Inferior parietal cortex (tissue), 1 donor: ENCODE measurements around the gene ERBB4.

Experiments
- DNase-seq: peaks from one replicate; pipeline ENCODE4 v3.0.0-alpha.2; 2016; ENCODE audit errors: extremely low spot score

The ERBB4 gene

GRCh38 chr2:212083492-212083891 is 455.1 kb downstream of the ERBB4 start:
- DNase-seq: no peak

DNA sequence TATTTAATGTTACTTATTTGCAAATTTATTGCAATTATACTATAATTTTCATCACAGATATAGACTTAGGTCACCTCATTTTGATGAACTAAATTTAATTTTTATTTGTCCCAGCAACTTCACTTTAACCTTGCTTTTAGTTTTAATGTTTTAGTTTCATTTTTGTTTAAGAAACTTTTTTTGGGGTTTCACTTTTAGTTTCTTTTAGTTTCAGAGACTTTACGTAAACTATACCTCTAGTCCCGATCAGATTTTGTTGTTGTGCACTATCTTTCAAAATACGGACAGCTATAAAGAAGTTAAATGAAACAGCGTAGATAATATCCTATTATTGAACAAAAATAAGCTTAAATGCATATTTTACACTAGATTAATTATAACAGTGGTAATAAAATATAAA is 460.5 kb downstream of the ERBB4 start:
- DNase-seq: no peak

GRCh38 chr2:212076456-212076855 is 462.1 kb downstream of the ERBB4 start:
- no peak for DNase-seq

DNA sequence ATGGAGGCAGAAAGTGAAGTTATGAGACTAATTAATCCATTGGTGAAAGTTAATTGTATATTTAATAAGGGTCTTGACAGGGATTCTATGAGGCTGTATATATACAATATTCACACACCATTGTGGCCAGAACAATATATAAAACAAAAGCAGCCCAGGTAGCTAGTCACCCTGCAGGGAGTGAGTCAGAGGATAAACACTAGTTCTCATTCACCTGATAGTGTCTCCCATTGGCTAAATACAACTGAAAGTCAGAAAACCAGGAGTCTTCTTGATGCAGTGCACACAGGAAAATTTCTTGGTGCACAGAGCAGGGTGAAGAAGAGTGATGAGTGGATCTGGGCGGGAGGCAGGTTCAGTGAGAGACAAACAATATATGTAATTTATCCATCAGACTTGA is 465.2 kb downstream of the ERBB4 start:
- DNase-seq: no peak

DNA sequence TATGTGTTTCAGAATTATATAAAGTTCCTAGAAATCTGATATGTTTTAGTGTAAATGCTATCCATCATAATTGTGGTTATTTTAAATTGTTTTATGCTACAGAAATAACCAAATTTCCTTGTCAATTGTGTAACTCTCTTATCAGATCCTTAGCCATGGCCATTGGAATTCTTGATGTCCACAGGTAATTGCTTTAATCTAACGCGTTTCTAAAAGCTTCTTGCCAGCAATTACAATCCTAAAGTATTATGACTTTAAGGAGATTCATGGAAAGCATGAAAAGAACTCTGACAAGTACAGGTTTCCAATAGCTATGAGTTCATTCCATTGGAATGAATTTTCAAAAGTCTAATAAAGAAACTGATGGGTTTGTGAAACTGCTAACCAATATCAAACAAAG is 472.1 kb downstream of the ERBB4 start:
- no peak for DNase-seq

DNA sequence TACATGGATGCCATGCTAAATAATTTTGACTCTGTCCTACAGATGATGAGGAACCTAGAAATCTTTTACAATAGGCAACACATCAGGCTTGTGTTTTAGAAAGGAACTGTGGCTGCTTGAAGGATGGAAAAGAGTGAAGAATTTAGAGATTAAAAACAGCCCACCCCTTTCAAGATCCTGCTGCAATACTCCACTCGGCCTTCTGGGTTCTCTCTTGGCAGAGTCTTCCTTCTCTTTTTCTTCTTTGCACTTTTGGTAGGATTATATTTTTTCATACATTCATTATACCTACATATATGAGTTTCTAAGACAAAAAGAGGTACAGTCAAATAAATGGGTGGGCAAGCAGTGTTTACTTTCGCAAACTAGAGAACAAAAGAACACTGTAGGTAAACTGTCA is 474.3 kb downstream of the ERBB4 start:
- no peak for DNase-seq

DNA sequence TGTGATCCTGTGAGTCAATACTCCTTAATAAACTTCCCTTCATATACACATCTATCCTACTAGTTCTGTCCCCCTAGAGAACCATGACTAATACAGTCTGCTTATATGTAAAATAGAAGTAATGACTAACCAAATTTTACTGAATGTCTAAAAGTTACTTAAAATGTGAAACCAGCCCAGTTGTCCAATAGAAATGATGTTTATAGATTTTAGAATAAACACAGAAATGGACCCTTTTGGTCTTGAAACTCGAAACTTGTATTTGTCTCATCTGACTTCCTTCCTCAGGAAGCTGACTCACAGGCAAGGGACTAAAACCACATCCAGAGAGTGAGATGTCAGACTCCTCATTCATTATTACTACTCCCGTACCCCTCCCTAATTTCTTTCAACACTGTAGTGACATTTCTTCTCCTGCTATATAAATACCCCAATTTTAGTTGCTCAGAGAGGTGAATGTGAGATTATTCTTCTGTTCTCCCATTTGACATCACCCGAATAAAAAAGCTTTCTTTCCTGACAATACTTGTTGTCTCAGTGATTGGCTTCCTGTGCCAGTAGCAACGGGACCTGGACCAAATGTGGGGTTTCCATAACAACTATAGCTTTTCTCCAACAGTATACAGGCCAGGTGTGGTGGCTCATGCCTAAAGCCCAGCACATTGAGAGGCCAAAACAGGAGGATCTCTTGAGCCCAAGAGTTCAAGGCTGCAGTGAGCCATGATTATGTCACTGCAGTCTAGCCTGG is 486.0 kb downstream of the ERBB4 start:
- DNase-seq: no peak

- DNase-seq: no peak
Measured at GRCh38 chr2:212050871-212051270, 487.7 kb downstream of the ERBB4 start.

GRCh38 chr2:212042562-212042961 is 496.0 kb downstream of the ERBB4 start:
- no peak for DNase-seq

GRCh38 chr2:212037062-212037461 is 501.5 kb downstream of the ERBB4 start:
- DNase-seq: no peak

GRCh38 chr2:212034841-212035585 is 503.6 kb downstream of the ERBB4 start:
- DNase-seq: no peak

GRCh38 chr2:212033888-212034287 is 504.7 kb downstream of the ERBB4 start:
- no peak for DNase-seq

GRCh38 chr2:212032536-212033219 is 505.9 kb downstream of the ERBB4 start:
- DNase-seq: no peak

- DNase-seq: no peak
Measured at GRCh38 chr2:212032032-212032431, 506.6 kb downstream of the ERBB4 start.

GRCh38 chr2:212030709-212031108 is 507.9 kb downstream of the ERBB4 start:
- DNase-seq: no peak

DNA sequence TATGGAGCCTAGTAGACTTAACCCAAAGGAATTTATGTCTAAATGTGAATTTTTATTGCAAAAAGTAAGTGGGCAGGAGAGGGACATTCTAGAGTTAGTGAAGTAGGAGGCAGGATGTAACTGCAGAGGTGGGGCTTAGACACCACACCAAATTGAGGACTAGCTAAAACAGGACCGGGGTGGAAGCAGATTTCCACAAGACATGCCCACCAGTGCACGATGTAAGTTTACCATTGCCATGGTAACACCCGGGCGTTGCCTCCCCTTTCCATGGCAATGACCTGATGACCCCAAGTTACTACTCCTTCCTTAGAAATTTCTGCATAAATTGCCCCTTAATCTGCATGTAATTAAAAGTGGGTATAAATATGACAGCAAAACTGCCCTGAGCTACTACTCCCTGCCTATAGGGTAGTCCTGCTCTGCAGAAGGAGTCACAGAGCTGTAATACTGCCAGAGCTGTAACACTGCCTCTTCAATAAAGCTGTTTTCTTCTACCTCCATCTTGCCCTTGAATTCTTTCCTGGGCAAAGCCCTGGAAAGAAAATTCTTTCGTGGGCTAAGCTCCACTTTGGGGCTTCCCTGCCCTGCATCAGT is 509.7 kb downstream of the ERBB4 start:
- DNase-seq: no peak

DNA sequence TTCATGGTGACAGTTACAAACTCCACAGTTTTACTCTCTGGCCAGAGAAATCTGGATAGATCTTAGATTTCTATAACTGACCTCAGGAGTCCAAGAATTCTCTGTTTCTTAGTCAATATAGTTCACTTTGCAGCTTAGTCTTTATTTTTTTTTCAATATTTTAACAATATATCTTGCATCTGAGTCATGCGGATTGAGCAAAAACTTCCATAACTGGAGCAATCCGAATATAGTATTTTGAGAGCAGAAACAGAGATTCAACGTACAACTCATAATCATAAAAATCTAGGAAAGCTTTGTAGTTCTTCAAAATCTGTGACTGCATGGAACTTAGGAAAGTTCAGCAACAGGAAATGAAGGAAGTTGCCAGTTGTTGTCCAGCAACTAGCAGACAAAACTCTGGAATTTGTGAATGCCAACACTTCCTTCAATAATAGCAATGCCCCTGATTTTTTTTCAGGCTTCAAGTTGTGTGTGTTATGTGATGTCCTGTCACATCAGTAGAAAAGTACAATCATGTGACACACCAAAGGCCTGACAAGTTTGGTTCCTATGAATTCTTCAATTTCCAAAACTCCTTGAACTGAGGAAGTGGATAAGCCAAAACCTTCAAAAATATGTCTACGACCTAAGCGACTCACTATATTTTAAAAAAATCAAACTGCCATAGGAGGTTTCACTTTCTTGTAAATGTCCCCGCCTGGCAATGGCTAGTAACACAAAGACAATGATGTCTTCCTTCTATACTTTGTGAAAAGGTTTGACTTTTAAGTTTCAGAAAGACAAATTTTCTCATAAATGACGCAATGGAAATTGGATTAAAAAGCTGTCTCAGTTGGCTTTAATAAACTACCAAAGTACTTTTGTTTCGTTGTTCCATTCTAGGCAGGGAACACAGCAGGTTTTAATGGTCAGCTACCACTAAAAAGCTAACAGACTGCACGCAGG is 510.6 kb downstream of the ERBB4 start:
- DNase-seq: no peak

DNA sequence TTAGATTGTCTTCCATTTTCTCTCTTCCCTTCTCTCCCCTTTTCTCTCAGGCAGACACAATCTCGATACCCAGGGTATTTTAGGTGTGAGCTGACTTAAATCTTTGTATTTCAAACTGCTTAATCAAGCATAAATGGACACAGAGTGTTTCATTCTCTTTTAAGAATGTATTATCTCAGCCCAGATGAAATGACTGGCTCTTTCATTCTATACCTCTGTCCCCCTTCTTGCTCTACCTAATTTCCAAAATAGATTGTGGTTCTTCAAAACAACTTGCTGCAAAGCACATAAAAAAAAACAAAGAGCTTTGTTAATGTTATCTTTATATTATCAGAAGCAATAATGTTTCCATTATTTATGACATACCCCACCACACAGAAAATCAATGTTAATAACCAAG is 514.6 kb downstream of the ERBB4 start:
- DNase-seq: no peak

DNA sequence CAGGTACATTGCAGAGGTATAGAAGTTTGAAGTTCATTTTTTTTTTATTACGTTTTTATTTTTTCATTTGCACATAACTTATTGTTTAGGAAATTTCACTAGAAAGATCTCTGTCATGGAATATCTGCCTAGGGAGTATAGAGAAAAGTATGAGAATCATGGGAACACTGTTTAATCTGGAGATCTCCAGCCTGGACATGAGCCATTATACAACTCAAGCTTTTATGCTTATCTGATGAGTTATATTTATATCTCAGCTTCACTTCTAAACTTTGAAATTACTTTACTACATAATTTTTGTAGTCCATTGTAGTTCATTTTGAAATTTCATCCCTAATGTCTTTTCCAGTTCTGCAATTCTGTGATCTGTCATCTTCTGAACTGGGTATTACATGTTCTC is 515.6 kb downstream of the ERBB4 start:
- no peak for DNase-seq

DNA sequence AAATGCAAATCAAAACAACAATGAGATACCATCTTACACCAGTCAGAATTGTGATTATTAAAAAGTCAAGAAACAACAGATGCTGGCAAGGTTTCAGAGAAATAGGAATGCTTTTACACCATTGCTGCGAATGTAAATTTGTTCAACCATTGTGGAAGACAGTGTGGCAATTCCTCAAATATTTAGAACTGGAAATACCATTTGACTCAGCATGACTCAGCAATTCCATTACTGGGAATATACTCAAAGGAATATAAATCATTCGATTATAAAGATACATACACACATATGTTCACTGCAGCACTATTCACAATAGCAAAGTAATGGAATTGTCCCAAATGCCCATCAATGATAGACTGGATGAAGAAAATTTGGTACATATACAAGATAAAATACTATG is 516.7 kb downstream of the ERBB4 start:
- DNase-seq: no peak

GRCh38 chr2:212015588-212015987 is 523.0 kb downstream of the ERBB4 start:
- DNase-seq: no peak
